Stimulated activated CD8-positive, alpha-beta memory T cell treated with anti-CD3 and anti-CD28 coated beads, Interleukin-7, amount 100 ng/mL, for 1 hour (primary cell): ENCODE data around the gene C2orf15.
"Not testable (repeated sequence)": the region's sequence is repeated elsewhere in the genome, so short reads cannot be mapped to it uniquely, and the experiment has no call there.

Experiments
- DNase-seq, 2 donors: peaks; one replicate each; pipeline ENCODE4 v3.0.0-alpha.2; 2020; ENCODE audit warnings: low read depth in 2 of 2

The C2orf15 gene

GRCh38 chr2:99141110-99142108 lies at the start of gene C2orf15:
C2orf15 (plus strand) TSS chr2:99141707; CDS start chr2:99150559, 8,852 bp downstream.
- DNase-seq, result peak; percentile 91 to 94

GRCh38 chr2:99096728-99097127 lies 44.8 kb upstream of the C2orf15 start:
- DNase-seq, result no peak

- no peak for DNase-seq
Observed at GRCh38 chr2:99101697-99102096, 39.8 kb upstream of the C2orf15 start.

- no peak for DNase-seq
Observed at GRCh38 chr2:99104006-99104405, 37.5 kb upstream of the C2orf15 start.

GRCh38 chr2:99106913-99107312 lies 34.6 kb upstream of the C2orf15 start:
- no peak for DNase-seq

GRCh38 chr2:99111236-99111635 lies 30.3 kb upstream of the C2orf15 start:
- DNase-seq, result no peak

- DNase-seq, result no peak
Observed at GRCh38 chr2:99111945-99112344, 29.6 kb upstream of the C2orf15 start.

GRCh38 chr2:99112617-99113016 lies 28.9 kb upstream of the C2orf15 start:
- no peak for DNase-seq

GRCh38 chr2:99127981-99128380 lies 13.5 kb upstream of the C2orf15 start:
- DNase-seq, result no peak

- DNase-seq, result not testable (repeated sequence)
Observed at GRCh38 chr2:99135044-99135556, 6.4 kb upstream of the C2orf15 start.

GRCh38 chr2:99139003-99139402 lies 2.5 kb upstream of the C2orf15 start:
- DNase-seq, result no peak

GRCh38 chr2:99140056-99140859 lies 1.2 kb upstream of the C2orf15 start:
- DNase-seq, result no peak

- no peak for DNase-seq
Observed at GRCh38 chr2:99140860-99141109, 722 bp upstream of the C2orf15 start.

- DNase-seq, result no peak
Observed at GRCh38 chr2:99150706-99151105, 9.2 kb downstream of the C2orf15 start.

- no peak for DNase-seq
Observed at GRCh38 chr2:99152199-99152895, 10.8 kb downstream of the C2orf15 start.

GRCh38 chr2:99153921-99154604 lies 12.6 kb downstream of the C2orf15 start:
- DNase-seq, result no peak

- peak; percentile 81 to 84 for DNase-seq
Observed at GRCh38 chr2:99154643-99155536, 13.4 kb downstream of the C2orf15 start, which contains the start of the genes LIPT1 and TSGA10. LIPT1 (plus strand) TSS chr2:99154967; CDS start chr2:99161958, 6,991 bp downstream. TSGA10 (minus strand) TSS chr2:99154942; CDS start chr2:99109439, 45,503 bp downstream.

- no peak for DNase-seq
Observed at GRCh38 chr2:99156891-99157290, 15.4 kb downstream of the C2orf15 start.

- DNase-seq, result no peak
Observed at GRCh38 chr2:99158599-99158998, 17.1 kb downstream of the C2orf15 start.

- no peak for DNase-seq
Observed at GRCh38 chr2:99159594-99159993, 18.1 kb downstream of the C2orf15 start.
